Astrocyte (in vitro differentiated cells and primary cell): Measurements from ENCODE around the gene PTX4. TPM values are rescaled to one million over a fixed set of nuclear protein-coding genes. Genes with fewer than 3 reads are reported as not detected.

ENCODE experiments used
- DNase-seq: peaks from one replicate; pipeline ENCODE4 v3.0.0-alpha.2; 2010; ENCODE audit warnings: low read depth
- FAIRE-seq: peaks from 2 replicates; lab custom pipeline; 2011; peaks lifted over from hg19 to GRCh38; lab: Jason Lieb, UNC
- H2AFZ ChIP-seq: 2 replicates; pipeline ENCODE4 v1.6.0; 2012; ENCODE audit warnings: low read depth, low read length, inconsistent platforms
- H3K27ac ChIP-seq: 2 replicates; pipeline ENCODE4 v1.5.1; 2011; ENCODE audit warnings: low read depth, low read length, inconsistent platforms
- H3K27me3 ChIP-seq: 2 replicates; pipeline ENCODE4 v1.6.0; 2011; ENCODE audit warnings: low read length, inconsistent platforms; ENCODE audit not compliant: insufficient read depth
- H3K36me3 ChIP-seq: 2 replicates; pipeline ENCODE4 v1.5.1; 2011; ENCODE audit warnings: low read length, inconsistent platforms; ENCODE audit not compliant: insufficient read depth
- H3K4me1 ChIP-seq: 2 replicates; pipeline ENCODE4 v1.5.1; 2011; ENCODE audit warnings: low read length, inconsistent platforms; ENCODE audit not compliant: insufficient read depth
- H3K4me2 ChIP-seq: 2 replicates; pipeline ENCODE4 v1.6.0; 2012; ENCODE audit warnings: low read length, inconsistent platforms
- H3K4me3 ChIP-seq: 2 replicates; pipeline ENCODE4 v1.5.1; 2011; ENCODE audit warnings: low read depth, mild to moderate bottlenecking, low read length, inconsistent platforms; ENCODE audit not compliant: insufficient read depth
- H3K79me2 ChIP-seq: 2 replicates; pipeline ENCODE4 v1.6.0; 2012; ENCODE audit warnings: mild to moderate bottlenecking, low read length, inconsistent platforms; ENCODE audit not compliant: insufficient read depth
- H3K9ac ChIP-seq: 2 replicates; pipeline ENCODE4 v1.6.0; 2012; ENCODE audit warnings: mild to moderate bottlenecking, low read length, inconsistent platforms
- H3K9me3 ChIP-seq: 2 replicates; pipeline ENCODE4 v1.5.1; 2012; ENCODE audit warnings: low read depth, mild to moderate bottlenecking, low read length, inconsistent platforms; ENCODE audit not compliant: insufficient read depth
- H4K20me1 ChIP-seq: 2 replicates; pipeline ENCODE4 v1.6.0; 2012; ENCODE audit warnings: low read length, inconsistent platforms; ENCODE audit not compliant: insufficient read depth
- H3K27ac Mint-ChIP-seq: one replicate; pipeline ENCODE4 v1.8.0; 2021; ENCODE audit warnings: mild to moderate bottlenecking, mixed read lengths; ENCODE audit not compliant: unreplicated experiment
- H3K27me3 Mint-ChIP-seq: one replicate; pipeline ENCODE4 v1.8.0; 2021; ENCODE audit warnings: low read depth, mixed read lengths; ENCODE audit not compliant: unreplicated experiment
- H3K36me3 Mint-ChIP-seq: one replicate; pipeline ENCODE4 v1.8.0; 2021; ENCODE audit warnings: low read depth, mixed read lengths; ENCODE audit not compliant: unreplicated experiment
- H3K4me1 Mint-ChIP-seq: one replicate; pipeline ENCODE4 v1.8.0; 2021; ENCODE audit warnings: low read depth, mixed read lengths; ENCODE audit not compliant: unreplicated experiment
- H3K4me3 Mint-ChIP-seq: one replicate; pipeline ENCODE4 v1.8.0; 2021; ENCODE audit warnings: mild to moderate bottlenecking, moderate library complexity, mixed read lengths; ENCODE audit not compliant: unreplicated experiment
- H3K9me3 Mint-ChIP-seq: one replicate; pipeline ENCODE4 v1.8.0; 2021; ENCODE audit warnings: mild to moderate bottlenecking, mixed read lengths; ENCODE audit not compliant: unreplicated experiment
- EZH2 ChIP-seq: IDR thresholded peaks from 2 replicates; pipeline ENCODE4 v1.6.1; 2012; ENCODE audit warnings: mild to moderate bottlenecking, low read length, inconsistent platforms; ENCODE audit not compliant: insufficient read depth
- total RNA-seq: library from RNA; stranded (reverse); gene quantifications from 2 replicates; pipeline ENCODE4 v1.2.1, GENCODE V29; 2021
- TF ChIP-seq, protein P1 (sequence below): IDR thresholded peaks from 2 replicates; pipeline ENCODE4 v1.5.1; 2011; ENCODE audit warnings: low read depth, mild to moderate bottlenecking, inconsistent platforms, low read length, moderate library complexity; ENCODE audit not compliant: insufficient read depth

The PTX4 gene
- total RNA-seq, 1 donor from 2014 or later, result not detected

DNA sequence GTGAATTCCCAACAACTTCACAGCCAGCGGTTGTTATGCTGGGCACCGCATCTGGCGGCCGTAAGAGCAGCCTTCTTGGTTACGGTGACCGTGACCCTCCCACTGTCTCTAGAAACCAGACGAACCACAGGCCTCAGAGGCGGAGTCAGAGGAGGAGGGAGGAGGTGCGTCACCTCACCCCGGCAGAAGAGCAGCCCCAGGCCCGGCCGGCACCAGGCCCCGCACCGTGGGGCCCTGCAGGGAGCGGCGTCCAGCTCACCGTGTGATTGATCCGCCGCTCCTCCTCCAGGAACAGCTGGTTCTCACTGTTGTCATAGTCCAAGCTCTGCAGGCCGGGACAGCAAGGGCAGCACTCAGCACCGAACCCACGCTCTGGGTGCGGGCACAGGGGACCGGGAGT is 27.6 kb downstream of the PTX4 start:
- no peak for DNase-seq
- no peak for TF ChIP-seq EZH2
- TF ChIP-seq, protein P1, sequence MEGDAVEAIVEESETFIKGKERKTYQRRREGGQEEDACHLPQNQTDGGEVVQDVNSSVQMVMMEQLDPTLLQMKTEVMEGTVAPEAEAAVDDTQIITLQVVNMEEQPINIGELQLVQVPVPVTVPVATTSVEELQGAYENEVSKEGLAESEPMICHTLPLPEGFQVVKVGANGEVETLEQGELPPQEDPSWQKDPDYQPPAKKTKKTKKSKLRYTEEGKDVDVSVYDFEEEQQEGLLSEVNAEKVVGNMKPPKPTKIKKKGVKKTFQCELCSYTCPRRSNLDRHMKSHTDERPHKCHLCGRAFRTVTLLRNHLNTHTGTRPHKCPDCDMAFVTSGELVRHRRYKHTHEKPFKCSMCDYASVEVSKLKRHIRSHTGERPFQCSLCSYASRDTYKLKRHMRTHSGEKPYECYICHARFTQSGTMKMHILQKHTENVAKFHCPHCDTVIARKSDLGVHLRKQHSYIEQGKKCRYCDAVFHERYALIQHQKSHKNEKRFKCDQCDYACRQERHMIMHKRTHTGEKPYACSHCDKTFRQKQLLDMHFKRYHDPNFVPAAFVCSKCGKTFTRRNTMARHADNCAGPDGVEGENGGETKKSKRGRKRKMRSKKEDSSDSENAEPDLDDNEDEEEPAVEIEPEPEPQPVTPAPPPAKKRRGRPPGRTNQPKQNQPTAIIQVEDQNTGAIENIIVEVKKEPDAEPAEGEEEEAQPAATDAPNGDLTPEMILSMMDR, result no peak

DNA sequence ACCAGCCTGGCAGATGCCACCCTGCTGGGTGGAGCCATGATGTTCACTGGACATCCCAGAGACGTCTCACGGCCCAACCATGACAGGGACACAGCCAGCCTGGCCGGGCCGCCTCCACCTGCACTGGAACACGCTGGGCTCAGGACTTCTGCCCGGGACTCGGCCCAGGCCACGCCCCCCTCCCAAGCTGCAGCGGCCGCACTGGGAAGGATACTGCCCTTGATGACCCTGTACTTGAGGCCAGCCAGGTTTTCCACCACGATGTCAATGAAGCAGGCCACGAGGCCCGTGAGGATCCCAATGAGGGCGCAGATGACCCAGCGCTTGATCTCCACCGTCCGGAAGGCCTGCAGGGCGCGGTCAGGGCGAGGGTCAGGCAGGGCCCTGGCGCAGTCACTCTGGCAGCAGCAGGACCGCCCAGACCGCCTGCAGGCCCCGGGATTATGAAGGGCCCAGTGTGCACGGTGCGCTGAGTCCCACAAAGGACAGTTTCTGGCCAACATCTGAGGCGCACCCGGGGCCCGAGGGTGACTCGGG is 28.1 kb downstream of the PTX4 start:
- no peaks in the 10 kb centered on the region for H3K9me3 ChIP-seq
- DNase-seq, result no peak
- Mint-ChIP-seq H3K4me1 (no peaks in the 10 kb centered on the region), H3K36me3 (peaks cover 14% of the 10 kb centered on the region), H3K27ac (no peak overlapping the region), H3K9me3 (no peaks in the 10 kb centered on the region), H3K4me3 (no peak overlapping the region), H3K27me3 (no peaks in the 10 kb centered on the region)
- peaks cover 4% of the 10 kb centered on the region for H3K79me2 ChIP-seq
- H3K4me3 ChIP-seq, result no peak overlapping the region
- H3K4me1 ChIP-seq, result no peaks in the 10 kb centered on the region
- H3K27ac ChIP-seq, result no peak overlapping the region
- no peak overlapping the region for H3K9ac ChIP-seq
- peaks cover 11% of the 10 kb centered on the region for H4K20me1 ChIP-seq
- no peaks in the 10 kb centered on the region for H3K27me3 ChIP-seq
- no peak for FAIRE-seq
- no peak overlapping the region for H2AFZ ChIP-seq
- TF ChIP-seq EZH2, result no peak
- TF ChIP-seq, protein P1, result no peak
- H3K4me2 ChIP-seq, result no peak overlapping the region
- H3K36me3 ChIP-seq, result no peaks in the 10 kb centered on the region

More for the DNA sequence above, 27.6 kb downstream of the PTX4 start:
- H3K79me2 ChIP-seq, result peaks cover 9% of the 10 kb centered on the region
- H2AFZ ChIP-seq, result no peak overlapping the region
- H3K36me3 Mint-ChIP-seq, result peaks cover 14% of the 10 kb centered on the region
- no peaks in the 10 kb centered on the region for H3K9me3 ChIP-seq
- H3K27me3 ChIP-seq, result no peaks in the 10 kb centered on the region
- H3K27ac Mint-ChIP-seq, result no peak overlapping the region
- H3K4me1 Mint-ChIP-seq, result no peaks in the 10 kb centered on the region
- no peaks in the 10 kb centered on the region for H3K36me3 ChIP-seq
- no peaks in the 10 kb centered on the region for H3K4me1 ChIP-seq
- H3K4me3 ChIP-seq, result no peak overlapping the region
- no peaks in the 10 kb centered on the region for H3K27me3 Mint-ChIP-seq
- H3K9me3 Mint-ChIP-seq, result no peaks in the 10 kb centered on the region
- peaks cover 16% of the 10 kb centered on the region for H4K20me1 ChIP-seq
- no peak overlapping the region for H3K9ac ChIP-seq
- no peak overlapping the region for H3K4me3 Mint-ChIP-seq
- H3K4me2 ChIP-seq, result no peak overlapping the region
- H3K27ac ChIP-seq, result no peak overlapping the region
- no peak for FAIRE-seq

DNA sequence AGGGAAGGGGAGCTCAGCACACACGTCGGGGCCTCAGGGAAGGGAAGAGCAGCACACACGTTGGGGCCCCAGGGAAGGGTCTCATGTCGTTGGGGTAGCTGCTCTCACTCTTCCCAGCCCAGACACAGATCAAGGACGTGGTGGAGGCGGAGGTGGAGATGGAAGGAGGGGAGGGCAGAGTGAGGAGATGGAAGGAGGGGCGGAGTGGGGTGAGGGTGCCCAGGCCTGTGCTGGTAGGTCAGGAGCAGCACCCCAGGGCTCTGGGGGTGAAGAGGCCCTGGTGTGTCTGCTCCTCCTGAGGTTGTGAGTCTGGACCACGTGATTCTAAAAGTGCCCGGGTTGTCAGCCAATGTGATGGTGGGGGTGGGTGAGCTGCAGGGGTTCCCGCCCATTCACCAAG is 28.8 kb downstream of the PTX4 start:
- Histone ChIP-seq H4K20me1 (peaks cover 8% of the 10 kb centered on the region), H3K4me1 (no peaks in the 10 kb centered on the region), H3K36me3 (no peaks in the 10 kb centered on the region), H3K9ac (no peak overlapping the region), H3K27me3 (no peaks in the 10 kb centered on the region), H2AFZ (no peak overlapping the region), H3K4me3 (no peak overlapping the region), H3K27ac (no peak overlapping the region), H3K4me2 (no peak overlapping the region), H3K9me3 (no peaks in the 10 kb centered on the region), H3K79me2 (no peaks in the 10 kb centered on the region)
- H3K4me1 Mint-ChIP-seq, result no peaks in the 10 kb centered on the region
- peaks cover 13% of the 10 kb centered on the region for H3K36me3 Mint-ChIP-seq
- TF ChIP-seq, protein P1, result no peak
- TF ChIP-seq EZH2, result no peak
- FAIRE-seq, result no peak
- H3K4me3 Mint-ChIP-seq, result no peak overlapping the region
- no peak overlapping the region for H3K27ac Mint-ChIP-seq
- no peaks in the 10 kb centered on the region for H3K9me3 Mint-ChIP-seq
- H3K27me3 Mint-ChIP-seq, result no peaks in the 10 kb centered on the region
- no peak for DNase-seq
